GM12874 (cell line): Measurements from ENCODE around the gene SLC35C1.

Experiments
- CTCF ChIP-seq: IDR thresholded peaks from 2 replicates; pipeline ENCODE4 v1.5.1; 2011; ENCODE audit warnings: low read depth, mild to moderate bottlenecking, control low read depth, low read length, moderate library complexity; ENCODE audit not compliant: insufficient read depth

Gene SLC35C1

GRCh38 chr11:45773786-45774655 is 30.9 kb upstream of the SLC35C1 start:
- TF ChIP-seq CTCF, result no peak

GRCh38 chr11:45774786-45775185 is 30.2 kb upstream of the SLC35C1 start:
- no peak for TF ChIP-seq CTCF

GRCh38 chr11:45777127-45777969 is 27.6 kb upstream of the SLC35C1 start:
- no peak for TF ChIP-seq CTCF

GRCh38 chr11:45778341-45778740 is 26.6 kb upstream of the SLC35C1 start:
- TF ChIP-seq CTCF, result no peak

- TF ChIP-seq CTCF, result no peak
Measured at GRCh38 chr11:45779602-45780001, 25.3 kb upstream of the SLC35C1 start.

GRCh38 chr11:45786272-45786671 is 18.7 kb upstream of the SLC35C1 start:
- TF ChIP-seq CTCF, result no peak

GRCh38 chr11:45788887-45789286 is 16.1 kb upstream of the SLC35C1 start:
- no peak for TF ChIP-seq CTCF
